HG03342 (cell line): ENCODE results near the gene MYO1G.
A peak's percentile ranks its signal among the peaks of the same experiment; 100 is the strongest.

Experiments used
- ATAC-seq: cut with Tn5 transposase; IDR thresholded peaks from one replicate; pipeline ENCODE4 v1.9.1; 2021; ENCODE audit warnings: mild to moderate bottlenecking, moderate library complexity; ENCODE audit not compliant: unreplicated experiment

Gene MYO1G

DNA sequence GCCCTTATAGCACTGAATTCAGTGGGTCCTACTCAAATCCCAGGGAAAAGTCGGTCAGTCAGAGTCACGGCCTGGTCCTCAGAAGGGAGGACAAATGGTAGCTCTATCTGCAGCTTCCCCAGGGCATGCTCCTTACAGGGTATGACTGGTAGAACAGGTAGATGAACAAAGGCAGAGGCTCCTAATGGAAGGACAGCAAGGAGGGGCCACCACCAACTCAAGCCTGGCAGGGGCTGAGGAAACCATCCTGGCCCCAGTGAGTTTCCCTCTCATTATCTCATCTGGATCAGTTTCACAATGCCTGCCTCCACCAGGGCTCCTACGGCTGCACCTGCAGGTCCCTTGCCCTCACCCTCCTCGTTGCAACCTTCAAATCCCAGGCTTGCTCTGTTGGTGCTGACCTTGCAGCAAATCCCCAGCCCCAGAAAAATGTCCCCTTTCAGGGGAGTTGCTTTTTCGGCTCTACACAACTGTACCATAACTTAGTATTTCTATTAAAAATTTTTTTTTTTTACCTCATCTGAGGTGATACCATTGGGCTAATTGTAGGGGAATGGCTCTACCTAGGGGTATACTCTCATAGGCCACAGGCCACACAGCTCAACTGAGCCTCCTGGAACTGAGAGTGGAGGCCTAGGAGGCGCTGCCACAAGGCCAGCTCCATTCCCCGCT, 2.4 kb upstream of the MYO1G start:
- ATAC-seq: no peak

- ATAC-seq: peak; percentile 50
Observed at GRCh38 chr7:44980393-44981034, 1.7 kb upstream of the MYO1G start.

GRCh38 chr7:44979481-44980392, 922 bp upstream of the MYO1G start:
- ATAC-seq: peak; percentile 7

GRCh38 chr7:44977959-44978335, 868 bp downstream of the MYO1G start:
- no peak for ATAC-seq

- no peak for ATAC-seq
Observed at GRCh38 chr7:44977304-44977958, 1.4 kb downstream of the MYO1G start.

DNA sequence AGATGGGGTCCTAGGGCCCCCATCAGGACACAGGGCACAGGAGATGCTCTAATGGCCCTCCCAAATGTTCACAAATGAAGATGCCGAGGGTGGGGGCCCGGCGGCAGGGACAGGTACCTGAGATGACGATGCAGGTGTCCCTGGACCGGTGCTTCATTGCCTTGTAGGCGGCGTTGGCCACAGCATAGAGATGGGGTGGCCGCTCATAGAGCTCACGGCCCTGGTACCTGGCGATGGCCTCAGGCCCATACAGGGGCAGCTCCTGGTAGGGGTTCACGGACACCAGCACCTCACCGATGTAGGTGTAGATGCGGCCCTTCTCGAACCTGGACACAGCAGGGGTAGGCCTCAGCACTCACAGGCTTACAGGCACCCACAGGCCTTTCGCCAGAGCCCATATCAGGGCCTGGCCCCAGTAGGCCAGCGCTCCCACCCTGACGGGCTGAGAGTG, 2.0 kb downstream of the MYO1G start:
- ATAC-seq: no peak

DNA sequence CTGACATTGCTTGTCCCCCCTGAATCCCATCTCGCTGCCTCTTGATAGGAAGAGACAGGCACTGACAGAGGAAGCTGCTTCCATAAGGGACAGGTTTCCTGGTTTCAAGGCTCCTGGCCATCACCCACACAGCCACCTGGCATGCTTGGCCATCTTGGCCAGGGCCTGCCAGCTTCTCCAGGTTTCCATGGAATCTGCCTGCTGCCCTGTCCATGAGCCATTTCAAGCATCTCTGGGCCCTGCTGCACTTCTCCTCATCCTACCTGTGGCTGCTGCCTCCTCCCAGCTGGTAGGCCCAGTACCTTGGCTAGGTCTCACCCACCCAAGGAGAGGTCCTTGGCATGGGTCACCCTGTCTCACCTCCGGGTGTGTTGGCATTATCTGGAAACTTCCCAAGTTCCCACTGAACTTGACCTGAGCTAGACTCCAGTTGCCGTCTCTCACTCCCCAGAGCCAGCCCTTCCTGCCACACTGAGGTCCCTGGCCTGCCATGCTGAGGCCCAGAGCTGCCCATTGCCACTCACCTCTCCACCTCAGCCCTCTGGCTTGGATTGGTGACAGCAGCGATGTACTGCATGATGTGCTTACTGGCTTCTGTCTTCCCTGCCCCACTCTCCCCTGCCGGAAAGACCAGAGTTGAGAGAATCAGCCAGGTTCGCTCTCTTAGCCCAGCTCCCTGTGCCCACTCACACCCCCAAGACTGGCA, 2.6 kb downstream of the MYO1G start:
- no peak for ATAC-seq

- ATAC-seq: no peak
Observed at GRCh38 chr7:44975331-44976039, 3.3 kb downstream of the MYO1G start.

DNA sequence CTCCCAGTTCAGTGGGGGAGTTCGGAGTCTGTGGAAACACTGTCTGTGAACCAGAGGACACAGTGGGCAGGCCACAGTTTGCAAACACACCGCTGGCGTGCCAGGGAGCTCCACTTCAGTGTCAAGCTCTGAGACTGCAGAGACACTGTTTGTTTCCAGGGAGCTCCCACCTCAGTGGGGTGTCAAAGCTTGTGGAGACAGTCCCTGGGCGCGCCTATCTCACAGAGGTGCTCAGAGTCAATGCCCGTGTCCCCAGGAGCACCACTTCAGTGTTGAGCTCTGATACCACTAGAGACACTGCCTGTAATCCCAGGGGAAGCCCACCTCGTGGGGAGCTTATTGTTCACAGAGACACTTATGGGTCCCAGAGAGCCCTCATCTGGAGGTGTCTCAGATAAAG, 4.3 kb downstream of the MYO1G start:
- ATAC-seq: no peak

GRCh38 chr7:44973610-44974401, 5.0 kb downstream of the MYO1G start:
- no peak for ATAC-seq

DNA sequence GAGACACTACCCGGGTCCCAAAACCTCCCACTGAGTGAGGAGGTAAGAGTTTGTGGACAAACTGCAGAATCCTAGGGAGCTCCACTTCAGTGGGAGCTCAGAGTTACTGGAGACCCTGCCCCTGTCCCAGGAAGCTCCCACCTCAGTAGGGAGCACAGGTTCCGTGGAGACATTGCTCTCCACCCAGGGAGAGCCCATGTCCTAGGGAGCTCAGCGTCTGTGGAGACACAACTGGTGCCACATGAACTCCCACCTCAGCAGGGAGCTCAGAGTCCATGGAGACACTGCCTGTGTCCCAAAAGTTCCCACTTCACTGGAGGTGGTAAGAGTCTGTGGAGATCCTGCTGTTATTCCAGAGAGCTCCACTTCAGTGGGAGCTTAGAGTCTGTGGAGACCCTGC, 6.3 kb downstream of the MYO1G start:
- no peak for ATAC-seq

DNA sequence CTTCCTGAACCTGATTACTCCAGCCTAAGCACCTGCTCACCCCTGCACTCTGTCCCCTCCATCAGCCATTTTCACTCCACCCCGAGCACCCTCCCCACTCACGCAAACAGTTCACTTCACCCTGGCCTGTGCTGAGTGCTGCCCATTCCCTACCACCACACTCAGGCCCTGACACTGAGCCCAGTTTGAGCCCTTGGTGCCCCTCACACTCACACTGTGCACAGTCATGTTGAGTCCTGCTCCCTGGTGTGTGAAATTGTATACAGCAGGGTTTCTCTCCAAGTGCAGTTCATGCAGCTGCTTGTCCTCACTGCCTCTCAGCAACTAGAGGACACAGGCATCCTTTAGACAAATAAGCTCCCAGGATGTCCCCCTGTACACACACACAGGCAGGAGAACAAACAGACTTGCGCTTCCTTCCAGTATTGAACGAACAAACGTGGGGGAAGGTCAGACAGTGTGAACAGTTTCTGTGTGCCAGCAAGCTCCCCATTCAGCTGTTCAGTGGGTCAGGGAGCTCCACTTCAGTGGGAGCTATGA, 6.8 kb downstream of the MYO1G start:
- ATAC-seq: no peak

- ATAC-seq: no peak
Observed at GRCh38 chr7:44971188-44971901, 7.5 kb downstream of the MYO1G start.

DNA sequence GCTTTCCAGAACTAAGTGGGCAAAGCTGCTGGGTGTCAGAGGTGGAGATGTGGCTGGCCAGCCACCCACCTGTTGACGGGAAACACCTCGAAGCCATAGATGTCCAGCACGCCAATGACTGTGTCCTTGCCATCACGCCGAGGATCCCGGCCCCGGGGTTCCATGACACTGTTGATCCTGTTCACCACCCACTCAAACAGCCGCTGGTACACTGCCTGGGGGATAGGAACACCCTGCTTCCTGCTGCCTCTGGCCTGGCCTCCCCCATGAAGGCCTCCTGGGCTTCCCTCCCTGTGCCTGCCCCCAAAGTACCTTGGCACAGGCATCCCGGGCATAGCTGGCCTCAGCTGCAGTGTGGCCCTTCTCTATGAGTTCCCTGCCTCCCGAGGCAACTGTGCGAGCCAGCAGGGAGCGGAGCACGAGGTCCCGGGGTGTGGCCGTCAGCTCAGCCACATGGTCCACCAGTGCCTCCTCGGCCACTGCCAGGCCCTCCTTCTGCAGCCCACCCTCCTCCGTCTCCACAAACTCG, 8.2 kb downstream of the MYO1G start:
- ATAC-seq: no peak

DNA sequence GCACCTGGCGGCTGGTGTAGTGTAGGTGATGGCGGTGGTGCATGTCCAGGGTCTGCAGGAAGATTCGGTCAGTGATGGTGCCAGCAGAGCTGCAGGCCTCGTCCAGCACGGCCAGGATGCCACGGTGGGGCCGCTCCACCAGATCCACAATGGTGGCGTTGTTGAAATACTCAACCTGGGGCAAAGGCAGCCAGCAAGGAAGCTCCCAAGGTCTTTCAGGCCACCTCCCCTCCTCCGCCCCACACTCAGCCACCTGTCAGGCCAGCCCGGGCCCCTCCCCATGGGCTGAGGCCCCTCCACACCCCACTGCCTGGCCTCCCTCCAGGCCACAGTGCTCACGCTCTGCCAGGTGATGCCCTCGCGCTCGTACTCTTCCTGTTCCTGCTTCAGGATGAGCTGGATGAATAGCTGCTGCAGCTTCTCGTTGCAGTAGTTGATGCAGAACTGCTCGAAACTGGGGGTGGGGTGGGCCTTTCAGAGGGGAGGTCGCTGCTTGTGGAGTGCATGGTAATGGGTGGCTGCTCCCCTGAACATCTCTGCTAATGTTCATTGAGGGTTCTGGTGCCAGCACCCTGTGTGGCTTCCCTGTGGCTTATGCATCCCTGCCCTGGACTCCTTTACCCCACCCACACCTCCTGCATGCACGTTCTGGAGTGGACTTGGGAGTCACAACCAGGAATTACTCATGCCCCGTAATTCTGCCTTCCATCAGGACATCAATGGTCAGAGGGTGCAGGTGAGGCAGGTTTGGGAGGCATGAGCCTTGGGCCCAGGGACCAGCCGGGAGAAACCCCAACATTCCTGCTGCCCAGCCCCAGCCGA, 8.9 kb downstream of the MYO1G start:
- ATAC-seq: no peak

DNA sequence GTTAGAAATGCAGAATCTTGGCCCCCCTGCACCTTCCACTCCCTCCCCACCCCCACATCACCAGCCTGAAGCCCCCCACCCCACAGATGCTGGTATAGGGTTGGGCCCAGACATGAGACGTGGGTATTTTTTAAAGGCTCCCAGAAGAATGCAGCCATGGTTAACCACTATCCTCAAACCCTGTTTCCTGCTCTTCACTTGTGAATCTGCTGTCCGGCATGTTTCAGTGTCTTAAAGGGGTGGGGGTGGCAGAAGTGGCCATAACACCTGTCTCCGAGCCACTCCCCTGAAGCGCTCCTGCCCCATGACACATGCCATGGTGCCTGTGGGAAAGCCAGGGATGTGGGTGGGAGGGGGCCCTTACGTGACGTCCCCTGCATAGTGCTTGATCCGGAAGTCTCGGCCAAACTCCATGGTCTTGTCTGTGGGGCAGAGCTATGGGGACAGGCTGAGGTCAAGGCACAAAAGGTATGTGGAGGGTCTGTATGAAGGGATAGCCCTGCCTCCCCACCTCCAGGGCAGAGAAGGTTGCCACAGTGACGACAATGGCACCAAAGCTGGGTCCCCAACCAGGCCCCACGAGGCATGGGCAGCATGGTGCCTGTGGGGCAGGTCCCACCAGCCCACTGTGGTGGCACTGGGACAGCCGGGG, 9.6 kb downstream of the MYO1G start:
- ATAC-seq: no peak
